Ovary (tissue), 9 donors: ENCODE measurements around the gene METTL18. TPM values are rescaled to one million over a fixed set of nuclear protein-coding genes. Genes with fewer than 3 reads are reported as not detected.

Experiments
- DNase-seq, 5 donors: peaks; one replicate each; pipeline ENCODE4 v3.0.0-alpha.2; 2019 to 2020
- H3K27ac ChIP-seq, 2 donors: fragments of 200-600 bp; one replicate each; pipeline versions ENCODE4 v1.5.1 to v1.8.0; 2019 to 2022
- H3K27me3 ChIP-seq: fragments of 200-600 bp; one replicate; pipeline ENCODE4 v1.8.0; 2022
- H3K36me3 ChIP-seq: fragments of 200-600 bp; sonication (generic); one replicate; pipeline ENCODE4 v1.5.1; 2019
- H3K4me1 ChIP-seq: one replicate; pipeline ENCODE4 v1.8.1; 2013; ENCODE audit warnings: mild to moderate bottlenecking, moderate library complexity; ENCODE audit not compliant: insufficient read depth
- H3K4me3 ChIP-seq: fragments of 200-600 bp; sonication (generic); one replicate; pipeline ENCODE4 v1.5.1; 2017
- H3K9me3 ChIP-seq, 2 donors: fragments of 200-600 bp in 1 of 2; sonication (generic) in 1 of 2; one replicate each; pipeline versions ENCODE4 v1.5.1 to v1.8.1; 2013 to 2019; ENCODE audit warnings: mild to moderate bottlenecking in 1 of 2, moderate library complexity in 1 of 2
- CTCF ChIP-seq, 3 donors: fragments of 450-650 bp in 2 of 3; fragments of 200-600 bp in 1 of 3; IDR thresholded peaks; one replicate each; pipeline versions ENCODE4 v1.5.1 to v1.8.0; 2016 to 2022; ENCODE audit warnings: antibody characterized with exemption in 3 of 3, mild to moderate bottlenecking in 1 of 3
- EP300 ChIP-seq: sonication (generic); formaldehyde crosslinking; IDR thresholded peaks from one replicate; pipeline ENCODE4 v1.6.1; 2017; ENCODE audit warnings: antibody characterized with exemption
- POLR2A ChIP-seq: fragments of 450-650 bp; IDR thresholded peaks from one replicate; pipeline ENCODE4 v1.6.1; 2017; ENCODE audit warnings: antibody characterized with exemption, mild to moderate bottlenecking, moderate library complexity
- WGBS, 3 donors: extraction: QIAGEN DNeasy Blood & Tissue Kit in 1 of 3; methylation state at CpG; one replicate each; pipeline versions ENCODE4 v1.1.5 to v1.1.7; 2013 to 2017; 5-methylcytosine and 5-hydroxymethylcytosine counted together
- intact Hi-C, 4 donors: fragments of 100-400 bp; cut with DNase I; formaldehyde crosslinking; loops; one replicate each; pipeline versions ENCODE4 v1.11.0 to v1.15.1; 2022 to 2023
- polyA plus RNA-seq, 2 donors: library from polyadenylated mRNA; stranded (reverse); fragments of 200-250 nt in 1 of 2; fragments of 350-450 nt in 1 of 2; fragmentation: Illumina TruSeq in 1 of 2; extraction: RNeasy Lipid Tissue Mini Kit (QIAGEN cat#74804) in 1 of 2; gene quantifications; one replicate each; pipeline ENCODE4 v1.2.3, GENCODE V29; 2013 to 2014
- total RNA-seq, 7 donors: library from RNA; depleted of rRNA in 2 of 7; stranded (reverse); fragments of >200 nt in 2 of 7; fragmentation: NEBNext Ultra II Directional in 3 of 7; extraction: Animal tissue kit (Norgen Biotek cat#: 25700) in 3 of 7; gene quantifications; one replicate each; pipeline versions ENCODE4 v1.1.0 to v1.2.4, GENCODE V29; 2016 to 2023
- donor health status: DM: no; HTN: no; CAD: no; lungs with moderate emphysema.
- donor health status: DM: no; HTN: no; CAD: no.
- donor health status: Bipolar disorder and iron deficiency.
- donor health status: DM: yes; HTN: yes; CAD: no.
- donor health status: DM: no; HTN: no; CAD: no.
- donor health status: DM: yes; HTN: yes; CAD: no.

Gene METTL18
- total and polyA plus RNA-seq, 9 donors, result 4.0 to 9.5 (median 7.8) TPM

- no peaks in the 10 kb centered on the region for H3K27me3 ChIP-seq
- no peaks in the 10 kb centered on the region for H3K36me3 ChIP-seq
- no peak for TF ChIP-seq CTCF (IDR thresholded peaks at IDR 0.05)
- TF ChIP-seq EP300, result no peak
- 63 to 75% (median 65%) methylated on average over 4 of the region's 4 CpGs for WGBS, 3 donors
- H3K9me3 ChIP-seq, result no peaks in the 10 kb centered on the region
- no peak overlapping the region for H3K27ac ChIP-seq
- intact Hi-C loops, result no loop called here
- DNase-seq, result no peak
- H3K4me1 ChIP-seq, result no peaks in the 10 kb centered on the region
- H3K4me3 ChIP-seq, result no peak overlapping the region
Measured at GRCh38 chr1:169753549-169753948, 41.2 kb downstream of the METTL18 start.

- H3K4me1 ChIP-seq, result no peaks in the 10 kb centered on the region
- intact Hi-C loops, result no loop called here
- no peak overlapping the region for H3K4me3 ChIP-seq
- TF ChIP-seq POLR2A, result no peak
- TF ChIP-seq EP300, result no peak
- TF ChIP-seq CTCF (IDR thresholded peaks at IDR 0.05), result no peak
- no peaks in the 10 kb centered on the region for H3K27me3 ChIP-seq
- 84 to 95% (median 92%) methylated on average over 1 of the region's 1 CpG for WGBS, 3 donors
- no peaks in the 10 kb centered on the region for H3K36me3 ChIP-seq
- DNase-seq, result no peak
- no peak overlapping the region for H3K27ac ChIP-seq
- no peaks in the 10 kb centered on the region for H3K9me3 ChIP-seq
Measured at GRCh38 chr1:169750041-169750440, 44.7 kb downstream of the METTL18 start.

GRCh38 chr1:169746550-169746949 lies 48.2 kb downstream of the METTL18 start:
- WGBS, 3 donors, result 90 to 93% (median 90%) methylated on average over 2 of the region's 2 CpGs
- H3K4me3 ChIP-seq, result no peak overlapping the region
- intact Hi-C loops, result no loop called here
- no peak overlapping the region for H3K27ac ChIP-seq
- DNase-seq, result no peak
- TF ChIP-seq POLR2A, result no peak
- TF ChIP-seq CTCF (IDR thresholded peaks at IDR 0.05), result no peak
- no peak for TF ChIP-seq EP300
- no peaks in the 10 kb centered on the region for H3K27me3 ChIP-seq
- no peaks in the 10 kb centered on the region for H3K4me1 ChIP-seq
- no peaks in the 10 kb centered on the region for H3K36me3 ChIP-seq
- no peaks in the 10 kb centered on the region for H3K9me3 ChIP-seq

- DNase-seq, result peak in 1 of 5 donors; percentile 19
- Histone ChIP-seq H3K4me1 (no peaks in the 10 kb centered on the region), H3K9me3 (no peaks in the 10 kb centered on the region), H3K27me3 (no peaks in the 10 kb centered on the region), H3K4me3 (no peak overlapping the region), H3K36me3 (no peaks in the 10 kb centered on the region), H3K27ac (no peak overlapping the region)
- intact Hi-C loops, result no loop called here
- TF ChIP-seq CTCF (IDR thresholded peaks at IDR 0.05), result no peak
- 11 to 20% (median 20%) methylated on average over 5 of the region's 5 CpGs for WGBS, 3 donors
Measured at GRCh38 chr1:169745015-169745861, 49.5 kb downstream of the METTL18 start.

Other genes starting within 250 kb of the METTL18 start
- gene F5, start 208.4 kb downstream of the METTL18 start, total RNA-seq, result 1 to 10 TPM in 1 of 7 donors, under 1 TPM in 4, not detected in 2; 0.05 to 3.3 (median 0.20) TPM
- under 1 TPM; 0.31 to 0.85 TPM for gene F5, start 208.4 kb downstream of the METTL18 start, polyA plus RNA-seq
- gene SELP, start 164.8 kb downstream of the METTL18 start, total RNA-seq, result 1 to 10 TPM in 6 of 7 donors, under 1 TPM in 1; 0.68 to 8.9 (median 4.0) TPM
- 10 to 100 TPM in 1 of 2 donors, 1 to 10 TPM in 1; 5.9 to 19.7 TPM for gene SELP, start 164.8 kb downstream of the METTL18 start, polyA plus RNA-seq
- gene SELL, start 83.3 kb downstream of the METTL18 start, total RNA-seq, result 1 to 10 TPM in 4 of 7 donors, under 1 TPM in 3; 0.36 to 2.0 (median 1.2) TPM
- gene SELL, start 83.3 kb downstream of the METTL18 start, polyA plus RNA-seq, result 10 to 100 TPM in 1 of 2 donors, under 1 TPM in 1; 0.42 to 11.0 TPM
- 10 to 100 TPM in 1 of 7 donors, 1 to 10 TPM in 4, under 1 TPM in 2; 0.58 to 16.9 (median 2.6) TPM for gene SELE, start 60.8 kb downstream of the METTL18 start, total RNA-seq
- gene SELE, start 60.8 kb downstream of the METTL18 start, polyA plus RNA-seq, result 1 to 10 TPM; 1.7 to 2.9 TPM
- 10 to 100 TPM in 4 of 7 donors, 1 to 10 TPM in 3; 6.3 to 15.3 (median 10.9) TPM for gene SCYL3, start 99.0 kb upstream of the METTL18 start, total RNA-seq
- gene SCYL3, start 99.0 kb upstream of the METTL18 start, polyA plus RNA-seq, result 1 to 10 TPM; 6.9 to 7.3 TPM